ENCODE measurements around the gene CPOX. TPM values are rescaled to one million over a fixed set of nuclear protein-coding genes. Genes with fewer than 3 reads are reported as not detected.

CPOX gene
- total and polyA plus RNA-seq, 2 experiments from 2014 or later = 13.3 to 38.3 TPM

DNA sequence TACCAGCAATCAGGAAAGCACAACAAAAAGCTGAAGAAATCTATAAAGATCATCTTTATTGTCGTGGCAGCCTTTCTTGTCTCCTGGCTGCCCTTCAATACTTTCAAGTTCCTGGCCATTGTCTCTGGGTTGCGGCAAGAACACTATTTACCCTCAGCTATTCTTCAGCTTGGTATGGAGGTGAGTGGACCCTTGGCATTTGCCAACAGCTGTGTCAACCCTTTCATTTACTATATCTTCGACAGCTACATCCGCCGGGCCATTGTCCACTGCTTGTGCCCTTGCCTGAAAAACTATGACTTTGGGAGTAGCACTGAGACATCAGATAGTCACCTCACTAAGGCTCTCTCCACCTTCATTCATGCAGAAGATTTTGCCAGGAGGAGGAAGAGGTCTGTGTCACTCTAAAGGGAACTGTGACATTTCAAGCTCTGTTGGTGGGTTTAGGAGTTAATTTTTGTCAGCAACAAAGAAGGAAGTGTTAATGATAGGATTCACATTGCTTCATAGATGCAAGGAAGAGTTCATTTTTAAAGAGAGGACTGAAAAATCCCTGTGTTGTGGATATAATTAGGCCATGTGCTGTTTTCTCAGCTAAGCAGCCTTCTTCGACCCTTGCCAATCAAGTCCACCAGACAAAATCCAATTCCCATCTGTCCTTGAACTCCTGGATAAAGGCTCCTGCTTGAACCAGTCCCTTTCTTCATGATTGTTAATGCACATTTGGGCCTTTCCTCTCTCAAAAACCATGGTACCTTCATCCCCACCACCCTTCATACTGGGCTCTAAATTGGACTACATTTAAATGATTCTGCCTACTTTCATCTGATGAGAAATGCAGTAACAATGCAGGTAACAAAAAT, 60.5 kb downstream of the CPOX start:
- no peaks in the 10 kb centered on the region for H3K36me3 Mint-ChIP-seq (ENCODE audit: low read depth)
- H3K79me2 ChIP-seq (replicated peaks; ENCODE audit: insufficient read depth) = no peaks in the 10 kb centered on the region
- H3K9me3 Mint-ChIP-seq = no peaks in the 10 kb centered on the region
- no peaks in the 10 kb centered on the region for H3K4me1 ChIP-seq (ENCODE audit: insufficient read depth)
- no peaks in the 10 kb centered on the region for H4K20me1 ChIP-seq (replicated peaks; ENCODE audit: insufficient read depth)
- DNase-seq (ENCODE audit: low spot score) (no peak), ATAC-seq (no peak)
- no peaks in the 10 kb centered on the region for H3K27me3 ChIP-seq (ENCODE audit: insufficient read depth)
- H3K27ac ChIP-seq (ENCODE audit: low read depth) = no peak overlapping the region
- H2AFZ ChIP-seq = peak overlapping the region; percentile 52; the same call in 1 of the 2 replicates
- H3K4me3 Mint-ChIP-seq = no peak overlapping the region
- no peak overlapping the region for H3K4me2 ChIP-seq
- H3K27me3 Mint-ChIP-seq (ENCODE audit: insufficient read depth, low read depth, poor library complexity) = peaks cover 2% of the 10 kb centered on the region
- H3K4me3 ChIP-seq = no peak overlapping the region
- peaks cover 3% of the 10 kb centered on the region; the same call in 2 of the 3 replicates for H3K4me1 Mint-ChIP-seq
- no peaks in the 10 kb centered on the region for H3F3A ChIP-seq (replicated peaks; ENCODE audit: low read depth)
- no peaks in the 10 kb centered on the region for H3K9me2 ChIP-seq (ENCODE audit: insufficient read depth)
- TF ChIP-seq JUNB (IDR thresholded peaks at IDR 0.05; ENCODE audit: unreplicated experiment) = no peak
- no peak overlapping the region for H3K27ac Mint-ChIP-seq
- no peaks in the 10 kb centered on the region for H3K36me3 ChIP-seq (ENCODE audit: insufficient read depth)

DNA sequence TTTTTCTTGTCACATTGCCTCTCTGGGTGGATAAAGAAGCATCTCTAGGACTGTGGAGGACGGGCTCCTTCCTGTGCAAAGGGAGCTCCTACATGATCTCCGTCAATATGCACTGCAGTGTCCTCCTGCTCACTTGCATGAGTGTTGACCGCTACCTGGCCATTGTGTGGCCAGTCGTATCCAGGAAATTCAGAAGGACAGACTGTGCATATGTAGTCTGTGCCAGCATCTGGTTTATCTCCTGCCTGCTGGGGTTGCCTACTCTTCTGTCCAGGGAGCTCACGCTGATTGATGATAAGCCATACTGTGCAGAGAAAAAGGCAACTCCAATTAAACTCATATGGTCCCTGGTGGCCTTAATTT, 61.2 kb downstream of the CPOX start:
- Mint-ChIP-seq H3K4me3 (no peak overlapping the region), H3K4me1 (peaks cover 3% of the 10 kb centered on the region; the same call in 2 of the 3 replicates), H3K27ac (no peak overlapping the region), H3K36me3 (ENCODE audit: low read depth) (no peaks in the 10 kb centered on the region), H3K27me3 (ENCODE audit: insufficient read depth, low read depth, poor library complexity) (peaks cover 2% of the 10 kb centered on the region), H3K9me3 (no peaks in the 10 kb centered on the region)
- TF ChIP-seq ZNF114 (CRISPR knock-in tag; IDR thresholded peaks at IDR 0.05) (no peak), STAT1 (IDR thresholded peaks at IDR 0.05; ENCODE audit: unreplicated experiment) (no peak)
- TF ChIP-seq, protein P1, sequence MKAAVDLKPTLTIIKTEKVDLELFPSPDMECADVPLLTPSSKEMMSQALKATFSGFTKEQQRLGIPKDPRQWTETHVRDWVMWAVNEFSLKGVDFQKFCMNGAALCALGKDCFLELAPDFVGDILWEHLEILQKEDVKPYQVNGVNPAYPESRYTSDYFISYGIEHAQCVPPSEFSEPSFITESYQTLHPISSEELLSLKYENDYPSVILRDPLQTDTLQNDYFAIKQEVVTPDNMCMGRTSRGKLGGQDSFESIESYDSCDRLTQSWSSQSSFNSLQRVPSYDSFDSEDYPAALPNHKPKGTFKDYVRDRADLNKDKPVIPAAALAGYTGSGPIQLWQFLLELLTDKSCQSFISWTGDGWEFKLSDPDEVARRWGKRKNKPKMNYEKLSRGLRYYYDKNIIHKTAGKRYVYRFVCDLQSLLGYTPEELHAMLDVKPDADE (IDR thresholded peaks at IDR 0.05) = no peak
- Histone ChIP-seq H3K27ac (ENCODE audit: low read depth) (no peak overlapping the region), H3K4me1 (ENCODE audit: insufficient read depth) (no peaks in the 10 kb centered on the region), H3K4me3 (no peak overlapping the region), H3K27me3 (ENCODE audit: insufficient read depth) (no peaks in the 10 kb centered on the region), H3F3A (replicated peaks; ENCODE audit: low read depth) (no peaks in the 10 kb centered on the region), H3K9me2 (ENCODE audit: insufficient read depth) (no peaks in the 10 kb centered on the region), H3K36me3 (ENCODE audit: insufficient read depth) (no peaks in the 10 kb centered on the region), H2AFZ (peak overlapping the region; percentile 52; the same call in 1 of the 2 replicates), H3K4me2 (no peak overlapping the region), H3K79me2 (replicated peaks; ENCODE audit: insufficient read depth) (no peaks in the 10 kb centered on the region), H4K20me1 (replicated peaks; ENCODE audit: insufficient read depth) (no peaks in the 10 kb centered on the region)
- ATAC-seq (no peak), DNase-seq (ENCODE audit: low spot score) (no peak)

DNA sequence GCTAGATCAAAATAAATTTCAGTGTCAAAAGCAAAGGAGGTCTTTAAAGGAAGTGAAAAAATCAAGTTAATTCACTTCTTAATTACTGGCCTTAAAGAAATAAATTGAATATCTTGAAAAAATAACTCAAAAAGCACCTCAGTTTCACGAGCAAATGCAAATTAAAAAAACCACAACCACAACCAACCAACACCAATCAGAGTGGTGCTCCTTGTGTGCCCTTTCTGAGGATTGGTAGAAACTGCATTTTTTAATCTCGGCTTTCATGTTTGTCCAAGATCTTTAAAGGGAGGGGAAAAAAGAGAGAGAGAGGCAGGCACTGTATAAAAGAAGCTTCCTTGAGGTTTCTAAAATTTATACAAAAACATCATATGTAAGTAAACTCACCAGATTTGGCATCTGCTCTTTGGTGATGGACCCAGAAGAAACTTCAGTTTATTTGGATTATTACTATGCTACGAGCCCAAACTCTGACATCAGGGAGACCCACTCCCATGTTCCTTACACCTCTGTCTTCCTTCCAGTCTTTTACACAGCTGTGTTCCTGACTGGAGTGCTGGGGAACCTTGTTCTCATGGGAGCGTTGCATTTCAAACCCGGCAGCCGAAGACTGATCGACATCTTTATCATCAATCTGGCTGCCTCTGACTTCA, 61.7 kb downstream of the CPOX start, which contains the start of gene GPR15:
GPR15 (plus strand) TSS at position 357 of the 653 bp plus-strand sequence; CDS start at position 413, 56 bp downstream.
- H4K20me1 ChIP-seq (replicated peaks; ENCODE audit: insufficient read depth) = no peaks in the 10 kb centered on the region
- Mint-ChIP-seq H3K9me3 (no peaks in the 10 kb centered on the region), H3K36me3 (ENCODE audit: low read depth) (no peaks in the 10 kb centered on the region), H3K27me3 (ENCODE audit: insufficient read depth, low read depth, poor library complexity) (peaks cover 2% of the 10 kb centered on the region), H3K4me3 (no peak within 1 kb of the TSS), H3K27ac (no peak within 1 kb of the TSS), H3K4me1 (peaks cover 3% of the 10 kb centered on the region; the same call in 2 of the 3 replicates)
- H3K36me3 ChIP-seq (ENCODE audit: insufficient read depth) = no peaks in the 10 kb centered on the region
- no peak within 1 kb of the TSS for H3K4me3 ChIP-seq
- H2AFZ ChIP-seq = peak within 1 kb of the TSS; percentile 52; the same call in 1 of the 2 replicates
- H3K4me2 ChIP-seq = no peak within 1 kb of the TSS
- no peaks in the 10 kb centered on the region for H3K79me2 ChIP-seq (replicated peaks; ENCODE audit: insufficient read depth)
- H3K27ac ChIP-seq (ENCODE audit: low read depth) = no peak within 1 kb of the TSS
- ATAC-seq = no peak
- no peaks in the 10 kb centered on the region for H3K4me1 ChIP-seq (ENCODE audit: insufficient read depth)
- no peaks in the 10 kb centered on the region for H3K9me2 ChIP-seq (ENCODE audit: insufficient read depth)
- no peaks in the 10 kb centered on the region for H3F3A ChIP-seq (replicated peaks; ENCODE audit: low read depth)
- no peak for DNase-seq (ENCODE audit: low spot score)
- no peaks in the 10 kb centered on the region for H3K27me3 ChIP-seq (ENCODE audit: insufficient read depth)
- TF ChIP-seq CREB1 (CRISPR knock-in tag; IDR thresholded peaks at IDR 0.05; ENCODE audit: low read depth) (no peak), EZH2phosphoT487 (IDR thresholded peaks at IDR 0.05; ENCODE audit: unreplicated experiment) (no peak), ZNF462 (CRISPR knock-in tag; IDR thresholded peaks at IDR 0.05) (no peak), STAT1 (IDR thresholded peaks at IDR 0.05; ENCODE audit: unreplicated experiment) (no peak), ZNF331 (CRISPR knock-in tag; IDR thresholded peaks at IDR 0.05; ENCODE audit: low read depth) (no peak)

Measured in GM23338 (cell line).